K562 (cell line): ENCODE data around the gene TMCO1. TPM values are rescaled to one million over a fixed set of nuclear protein-coding genes. Genes with fewer than 3 reads are reported as not detected.
A peak's percentile ranks its signal among the peaks of the same experiment; 100 is the strongest.

Source experiments
- ATAC-seq: fragments of 200-7000 bp; cut with Tn5 transposase; 3 replicates; pipeline ENCODE4 v1.9.1; 2020; ENCODE audit warnings: moderate library complexity
- BruUV-seq: library from RNA; stranded (reverse); fragments of 400-500 nt; replicated peaks from 2 replicates; lab custom pipeline; 2021; lab: Mats Ljungman, UMichigan
- CTCF ChIA-PET: fragments of 300-600 bp; formaldehyde crosslinking; extraction: SDS; loops from one replicate; lab custom pipeline; 2021; ENCODE audit warnings: low intra/inter-chr PET ratio; lab: Yijun Ruan, JAX
- POLR2A ChIA-PET: fragments of 300-600, 350-650 bp; sonication (Branson Sonifier 250); formaldehyde crosslinking; extraction: SDS; loops from one replicate; lab custom pipeline; 2021; ENCODE audit warnings: antibody characterized with exemption, inconsistent platforms; lab: Yijun Ruan, JAX
- DNase-seq, 4 experiments: peaks; one replicate each; pipeline versions ENCODE4 v3.0.0 to v3.0.0-alpha.2; 2011 to 2018; ENCODE audit warnings: low spot score in 3 of 4, mixed read lengths in 3 of 4; ENCODE audit errors: extremely low read depth in 1 of 4
- FAIRE-seq: peaks from 2 replicates; lab custom pipeline; 2011; peaks lifted over from hg19 to GRCh38; lab: Jason Lieb, UNC
- H2AFZ ChIP-seq: 2 replicates; pipeline ENCODE4 v1.6.0; 2011; ENCODE audit warnings: low read depth, low read length, control low read depth, inconsistent platforms
- H3K27ac ChIP-seq: fragments of 200-600 bp; 3 replicates; pipeline ENCODE4 v1.8.0; 2011; ENCODE audit warnings: low read depth, mild to moderate bottlenecking, control low read depth, inconsistent platforms, low read length, moderate library complexity, mixed read lengths; ENCODE audit errors: extremely low read depth
- H3K27me3 ChIP-seq, 2 experiments: fragments of 300-600 bp in 1 of 2; 2 replicates in 1 of 2; 3 replicates in 1 of 2; pipeline versions ENCODE4 v1.6.0 to v1.8.0; 2011; ENCODE audit warnings: inconsistent platforms in 2 of 2, low read length in 2 of 2, mild to moderate bottlenecking in 1 of 2, mixed read lengths in 1 of 2, moderate library complexity in 1 of 2; ENCODE audit not compliant: control insufficient read depth in 2 of 2, insufficient read depth in 2 of 2
- H3K36me3 ChIP-seq: fragments of 300-600 bp; 3 replicates; pipeline ENCODE4 v1.8.0; 2011; ENCODE audit warnings: mild to moderate bottlenecking, low read length, inconsistent platforms; ENCODE audit not compliant: control insufficient read depth, insufficient read depth
- H3K4me1 ChIP-seq, 2 experiments: fragments of 200-600 bp in 1 of 2; replicated peaks in 1 of 2; 2 replicates in 1 of 2; 3 replicates in 1 of 2; pipeline versions ENCODE4 v1.5.1 to v1.8.0; 2011; ENCODE audit warnings: inconsistent platforms in 2 of 2, low read length in 2 of 2, mild to moderate bottlenecking in 1 of 2, mixed read lengths in 1 of 2, moderate library complexity in 1 of 2; ENCODE audit not compliant: control insufficient read depth in 2 of 2, insufficient read depth in 2 of 2
- H3K4me2 ChIP-seq: 2 replicates; pipeline ENCODE4 v1.6.1; 2011; ENCODE audit warnings: low read length, control low read depth, inconsistent platforms, mixed read lengths; ENCODE audit not compliant: insufficient read depth
- H3K4me3 ChIP-seq: fragments of 200-600 bp; sonication (generic), shearing (Covaris generic); 2 replicates; pipeline ENCODE4 v1.5.1; 2016; ENCODE audit warnings: control low read depth, inconsistent platforms
- H3K79me2 ChIP-seq: fragments of 200-600 bp; 3 replicates; pipeline ENCODE4 v1.8.0; 2011; ENCODE audit warnings: low read length, inconsistent platforms; ENCODE audit not compliant: control insufficient read depth, insufficient read depth
- H3K9ac ChIP-seq, 2 experiments: 2 replicates each; pipeline versions ENCODE4 v1.6.0 to v1.6.1; 2011; ENCODE audit warnings: low read depth in 2 of 2, low read length in 2 of 2, control low read depth in 1 of 2, inconsistent platforms in 1 of 2, mild to moderate bottlenecking in 1 of 2, mixed read lengths in 1 of 2; ENCODE audit not compliant: insufficient read depth in 1 of 2
- H3K9me1 ChIP-seq: one replicate; pipeline ENCODE4 v1.6.0; 2011; ENCODE audit warnings: inconsistent platforms, mild to moderate bottlenecking, low read length, moderate library complexity; ENCODE audit not compliant: control insufficient read depth, insufficient read depth
- H3K9me3 ChIP-seq: replicated peaks from 2 replicates; pipeline ENCODE4 v1.5.1; 2011; ENCODE audit warnings: low read depth, low read length, inconsistent platforms; ENCODE audit not compliant: control insufficient read depth, insufficient read depth
- H4K20me1 ChIP-seq: replicated peaks from 2 replicates; pipeline ENCODE4 v1.6.1; 2011; ENCODE audit warnings: low read length, inconsistent platforms, mixed read lengths; ENCODE audit not compliant: control insufficient read depth, insufficient read depth
- AFF1 ChIP-seq, 2 experiments: fragments of 450-650 bp; IDR thresholded peaks; 2 replicates each; pipeline ENCODE4 v1.6.1; 2018; ENCODE audit warnings: mild to moderate bottlenecking in 2 of 2, low read depth in 1 of 2; ENCODE audit not compliant: partially characterized antibody in 2 of 2
- ZC3H11A ChIP-seq: IDR thresholded peaks from 2 replicates; pipeline ENCODE4 v1.6.1; 2012; ENCODE audit warnings: low read depth, low read length, improper control_type of control experiment
- ZNF699 ChIP-seq: fragments of 250-450 bp; sonication (Bioruptor Pico); IDR thresholded peaks from 2 replicates; pipeline ENCODE4 v1.8.0; 2021; ENCODE audit warnings: mild to moderate bottlenecking, moderate library complexity; ENCODE audit not compliant: insufficient replicate concordance
- WGBS: fragments of 100-300 bp; shearing (Covaris generic); methylation state at CpG from one replicate; pipeline ENCODE4 v1.1.6; 2016; ENCODE audit warnings: low coverage, mixed read lengths; ENCODE audit not compliant: insufficient coverage; ENCODE audit errors: missing lambda C conversion rate; 5-methylcytosine and 5-hydroxymethylcytosine counted together
- in situ Hi-C: fragments of 300-500 bp; cut with MboI; formaldehyde crosslinking; loops from 4 replicates; pipeline ENCODE4 v1.15.0; 2018; ENCODE audit warnings: inconsistent platforms, mixed read lengths
- intact Hi-C: fragments of 100-400 bp; cut with micrococcal nuclease; formaldehyde crosslinking; loops from 2 replicates; pipeline ENCODE4 v1.14.2; 2022
- polyA plus RNA-seq, 8 experiments: library from polyadenylated mRNA; depleted of rRNA in 4 of 8; stranded (reverse) in 5 of 8; unstranded in 3 of 8; fragments of >200 nt; fragmentation: Nextera tagmentation in 2 of 8; fragmentation: Illumina TruSeq in 1 of 8; extraction: Ambion mirVana in 2 of 8; extraction: Trizol in 1 of 8; gene quantifications; 2 replicates each; pipeline versions ENCODE4 v1.2.1 to v1.2.3, GENCODE V29; 2011 to 2014; ENCODE audit warnings: inconsistent platforms in 1 of 8, missing spikeins in 1 of 8
- total RNA-seq, 7 experiments: library from RNA; depleted of rRNA in 6 of 7; stranded (reverse); fragments of >200 nt in 6 of 7; fragmentation: Illumina TruSeq in 2 of 7; extraction: Trizol in 2 of 7; gene quantifications; 2 replicates each; pipeline versions ENCODE4 v1.2.1 to v1.2.3, GENCODE V29; 2011 to 2021; ENCODE audit warnings: low replicate concordance in 1 of 7

TMCO1 gene
- total and polyA plus RNA-seq, 9 of the 15 experiments (the other 6 are each of a cell fraction or from before 2014, with no cell fraction given), result 69.3 to 561 (median 175) TPM

- ChIA-PET CTCF (no interaction called here), POLR2A (interaction anchor here (1.8 kb wide), 1 partner anchor 15 kb away, joined by 5 read pairs; no protein-coding TSS in a partner anchor)
- 49% methylated on average over 5 of the region's 5 CpGs for WGBS
- no peaks in the 10 kb centered on the region for H3K9me1 ChIP-seq
- ATAC-seq, result no peak
- intact Hi-C loops, result no loop called here
- no peak overlapping the region for H3K27ac ChIP-seq
- no peak overlapping the region for H3K9ac ChIP-seq
- H3K9me3 ChIP-seq, result no peaks in the 10 kb centered on the region
- DNase-seq, result no peak
- BruUV-seq, result no TSS peak
- H3K4me3 ChIP-seq, result no peak overlapping the region
- FAIRE-seq, result no peak
- in situ Hi-C loops, result loop anchor here (10.0 kb wide), 1 partner anchor 298 kb away; no protein-coding TSS in a partner anchor
- no peaks in the 10 kb centered on the region for H3K79me2 ChIP-seq
- H3K36me3 ChIP-seq, result no peaks in the 10 kb centered on the region
- no peak overlapping the region for H3K4me2 ChIP-seq
- H2AFZ ChIP-seq, result no peak overlapping the region
- H3K4me1 ChIP-seq, result no peaks in the 10 kb centered on the region
- no peaks in the 10 kb centered on the region for H4K20me1 ChIP-seq
- H3K27me3 ChIP-seq, result peaks cover 15 to 19% of the 10 kb centered on the region in 2 experiments
- TF ChIP-seq ZC3H11A (peak; percentile 83; the same call in 1 of the 2 replicates), ZNF699 (no peak), AFF1 (IDR thresholded peaks at IDR 0.05; ENCODE audit: low read depth in 1 of 2, partially characterized antibody in 2 of 2) (peak in 1 of 2 experiments; percentile 68)
Observed at GRCh38 chr1:165712764-165713163, 55.9 kb downstream of the TMCO1 start.
